OCI-LY3 (cell line): ENCODE measurements around the gene SLC35E3.

Source experiments
- EZH2phosphoT487 ChIP-seq: fragments of 200-600 bp; shearing (Covaris generic); IDR thresholded peaks from 2 replicates; pipeline ENCODE4 v1.6.1; 2018; ENCODE audit warnings: antibody characterized with exemption, mixed run types, low read depth
- TF ChIP-seq, protein P1 (sequence below): fragments of 200-600, 300-600 bp; sonication (generic); IDR thresholded peaks from 2 replicates; pipeline ENCODE4 v1.5.1; 2014; ENCODE audit warnings: antibody characterized with exemption, low read length, low read depth

DNA sequence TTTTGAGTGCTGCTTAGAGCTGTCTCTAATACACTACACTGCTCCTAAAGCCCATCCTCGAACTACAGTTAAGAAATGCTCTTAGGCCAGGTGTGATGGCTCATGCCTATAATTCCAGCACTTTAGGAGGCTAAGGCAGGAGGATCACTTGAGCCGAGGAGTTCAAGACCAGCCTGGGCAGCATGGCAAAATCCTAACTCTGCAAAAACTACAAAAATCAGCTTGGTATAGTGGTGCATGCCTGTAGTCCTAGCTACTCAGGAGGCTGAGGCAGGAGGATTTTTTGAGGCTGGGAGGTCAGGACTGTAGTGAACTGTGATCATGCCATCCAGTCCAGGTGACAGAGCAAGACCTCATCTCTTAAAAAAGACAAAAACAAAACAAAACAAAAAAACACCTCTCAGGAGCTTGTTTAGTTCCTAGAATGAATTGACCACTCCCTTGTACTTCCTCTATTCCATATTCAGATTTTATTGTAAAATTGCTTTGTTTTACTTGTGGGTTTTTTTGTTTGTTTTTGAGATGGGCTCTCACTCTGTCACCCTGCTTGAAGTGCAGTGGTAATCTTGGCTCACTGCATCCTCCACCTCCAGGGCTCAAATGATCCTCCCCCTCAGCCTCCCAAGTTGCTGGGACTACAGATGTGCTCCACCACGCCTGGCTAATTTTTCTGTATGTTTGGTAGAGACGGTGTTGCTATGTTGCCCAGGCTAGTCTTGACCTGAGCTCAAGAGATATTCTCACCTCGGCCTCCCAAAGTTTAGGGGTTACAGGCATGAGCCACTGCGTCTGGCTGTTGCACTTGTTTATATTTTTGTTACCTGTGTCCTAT lies 75.6 kb downstream of the SLC35E3 start:
- TF ChIP-seq EZH2phosphoT487 = no peak
- TF ChIP-seq, protein P1, sequence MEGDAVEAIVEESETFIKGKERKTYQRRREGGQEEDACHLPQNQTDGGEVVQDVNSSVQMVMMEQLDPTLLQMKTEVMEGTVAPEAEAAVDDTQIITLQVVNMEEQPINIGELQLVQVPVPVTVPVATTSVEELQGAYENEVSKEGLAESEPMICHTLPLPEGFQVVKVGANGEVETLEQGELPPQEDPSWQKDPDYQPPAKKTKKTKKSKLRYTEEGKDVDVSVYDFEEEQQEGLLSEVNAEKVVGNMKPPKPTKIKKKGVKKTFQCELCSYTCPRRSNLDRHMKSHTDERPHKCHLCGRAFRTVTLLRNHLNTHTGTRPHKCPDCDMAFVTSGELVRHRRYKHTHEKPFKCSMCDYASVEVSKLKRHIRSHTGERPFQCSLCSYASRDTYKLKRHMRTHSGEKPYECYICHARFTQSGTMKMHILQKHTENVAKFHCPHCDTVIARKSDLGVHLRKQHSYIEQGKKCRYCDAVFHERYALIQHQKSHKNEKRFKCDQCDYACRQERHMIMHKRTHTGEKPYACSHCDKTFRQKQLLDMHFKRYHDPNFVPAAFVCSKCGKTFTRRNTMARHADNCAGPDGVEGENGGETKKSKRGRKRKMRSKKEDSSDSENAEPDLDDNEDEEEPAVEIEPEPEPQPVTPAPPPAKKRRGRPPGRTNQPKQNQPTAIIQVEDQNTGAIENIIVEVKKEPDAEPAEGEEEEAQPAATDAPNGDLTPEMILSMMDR = no peak
